HCT116 (cell line): ENCODE results near the gene DIRAS2. TPM values are rescaled to one million over a fixed set of nuclear protein-coding genes. Genes with fewer than 3 reads are reported as not detected.

ENCODE experiments used
- ATAC-seq: fragments of 200-7000 bp; cut with Tn5 transposase; 2 replicates; pipeline ENCODE4 v1.9.1; 2020; ENCODE audit warnings: mild to moderate bottlenecking, moderate library complexity
- BruUV-seq: library from RNA; stranded (reverse); fragments of 400-500 nt; replicated peaks from 2 replicates; lab custom pipeline; 2021; lab: Mats Ljungman, UMichigan
- CTCF ChIA-PET: fragments of 300-600 bp; sonication (Branson Sonifier 250); formaldehyde crosslinking; loops from one replicate; lab custom pipeline; 2021; ENCODE audit warnings: antibody characterized with exemption; lab: Charles Lee
- POLR2A ChIA-PET: fragments of 300-600, 350-600 bp; sonication (Branson Sonifier 250); formaldehyde crosslinking; loops from one replicate; lab custom pipeline; 2021; ENCODE audit warnings: antibody characterized with exemption; lab: Charles Lee
- RAD21 ChIA-PET, 2 experiments: fragments of 300-600 bp; sonication (Branson Sonifier 250); formaldehyde crosslinking; loops; one replicate each; lab custom pipeline; 2023; ENCODE audit warnings: low total read pairs in 2 of 2; ENCODE audit not compliant: uncharacterized antibody in 2 of 2, unreplicated experiment in 2 of 2, low non-redundant PET in 1 of 2; lab: Charles Lee
- DNase-seq: peaks from one replicate; pipeline ENCODE4 v3.0.0-alpha.2; 2010; ENCODE audit warnings: low read depth, low spot score
- H2AFZ ChIP-seq: fragments of 200-600 bp; shearing (Covaris generic), sonication (generic); 2 replicates; pipeline ENCODE4 v1.6.1; 2017; ENCODE audit warnings: low read depth, mixed run types, mixed read lengths, antibody characterized with exemption, low read length; ENCODE audit not compliant: poor library complexity, severe bottlenecking
- H3K27ac ChIP-seq: 2 replicates; pipeline ENCODE4 v1.5.1; 2012; ENCODE audit warnings: low read depth, low read length
- H3K27me3 ChIP-seq: fragments of 200-600 bp; sonication (generic); 2 replicates; pipeline ENCODE4 v1.6.1; 2016; ENCODE audit warnings: mixed run types, low read length, mixed read lengths; ENCODE audit not compliant: insufficient read depth
- H3K36me3 ChIP-seq, 2 experiments: fragments of 200-500 bp in 1 of 2; fragments of 200-600 bp in 1 of 2; sonication (Bioruptor generic) in 1 of 2; sonication (generic) in 1 of 2; 2 replicates each; pipeline versions ENCODE4 v1.5.1 to v1.6.1; 2014 to 2016; ENCODE audit warnings: low read length in 2 of 2, inconsistent platforms in 1 of 2, mixed read lengths in 1 of 2, mixed run types in 1 of 2; ENCODE audit not compliant: insufficient read depth in 2 of 2, control insufficient read depth in 1 of 2
- H3K4me1 ChIP-seq, 2 experiments: fragments of 200-600 bp in 1 of 2; sonication (generic) in 1 of 2; 2 replicates each; pipeline versions ENCODE4 v1.5.1 to v1.6.1; 2012 to 2017; ENCODE audit warnings: low read length in 2 of 2, inconsistent platforms in 1 of 2, mild to moderate bottlenecking in 1 of 2, mixed read lengths in 1 of 2, mixed run types in 1 of 2, moderate library complexity in 1 of 2; ENCODE audit not compliant: insufficient read depth in 2 of 2, control insufficient read depth in 1 of 2
- H3K4me2 ChIP-seq: fragments of 200-600 bp; sonication (generic); 2 replicates; pipeline ENCODE4 v1.6.1; 2017; ENCODE audit warnings: mixed run types, low read length, mixed read lengths
- H3K4me3 ChIP-seq, 2 experiments: fragments of 200-600 bp in 1 of 2; sonication (generic) in 1 of 2; replicated peaks in 1 of 2; 2 replicates each; pipeline ENCODE4 v1.5.1; 2011 to 2016; ENCODE audit warnings: low read length in 2 of 2, control low read depth in 1 of 2, low read depth in 1 of 2, mild to moderate bottlenecking in 1 of 2, mixed read lengths in 1 of 2, mixed run types in 1 of 2
- H3K79me2 ChIP-seq: fragments of 200-600 bp; sonication (generic); 2 replicates; pipeline ENCODE4 v1.6.1; 2017; ENCODE audit warnings: mild to moderate bottlenecking, mixed run types, low read length, moderate library complexity, mixed read lengths; ENCODE audit not compliant: insufficient read depth
- H3K9ac ChIP-seq: fragments of 200-600 bp; sonication (generic); 2 replicates; pipeline ENCODE4 v1.6.1; 2016; ENCODE audit warnings: low read length, mixed read lengths
- H3K9me2 ChIP-seq: fragments of 200-600 bp; sonication (generic), shearing (Covaris generic); 2 replicates; pipeline ENCODE4 v1.6.1; 2017; ENCODE audit warnings: mixed run types, mild to moderate bottlenecking, moderate library complexity; ENCODE audit not compliant: insufficient read depth
- H3K9me3 ChIP-seq, 2 experiments: fragments of 200-500 bp in 1 of 2; fragments of 200-600 bp in 1 of 2; sonication (Bioruptor generic) in 1 of 2; sonication (generic) in 1 of 2; 2 replicates each; pipeline ENCODE4 v1.6.1; 2014 to 2017; ENCODE audit warnings: low read length in 2 of 2, mixed read lengths in 2 of 2, inconsistent platforms in 1 of 2, low read depth in 1 of 2, mild to moderate bottlenecking in 1 of 2, mixed run types in 1 of 2, moderate library complexity in 1 of 2; ENCODE audit not compliant: control insufficient read depth in 1 of 2, insufficient read depth in 1 of 2
- H4K20me1 ChIP-seq: fragments of 200-600 bp; sonication (generic), shearing (Covaris generic); 2 replicates; pipeline ENCODE4 v1.6.1; 2017; ENCODE audit warnings: mixed run types, mild to moderate bottlenecking, moderate library complexity; ENCODE audit not compliant: insufficient read depth
- CBX3 ChIP-seq: IDR thresholded peaks from 2 replicates; pipeline ENCODE4 v1.6.1; 2012; ENCODE audit warnings: low read depth
- CEBPB ChIP-seq: IDR thresholded peaks from 2 replicates; pipeline ENCODE4 v1.6.1; 2012; ENCODE audit warnings: low read depth
- FOSL1 ChIP-seq: IDR thresholded peaks from 2 replicates; pipeline ENCODE4 v1.6.1; 2012; ENCODE audit warnings: low read depth
- JUND ChIP-seq: IDR thresholded peaks from 2 replicates; pipeline ENCODE4 v1.6.1; 2012
- POLR2A ChIP-seq: IDR thresholded peaks from 2 replicates; pipeline ENCODE4 v1.7.0; 2011; ENCODE audit warnings: borderline replicate concordance; ENCODE audit not compliant: insufficient read depth, insufficient read length; ENCODE audit errors: extremely low read depth
- POLR2AphosphoS5 ChIP-seq: IDR thresholded peaks from 2 replicates; pipeline ENCODE4 v1.6.1; 2011; ENCODE audit warnings: mild to moderate bottlenecking, low read depth, low read length, moderate library complexity
- RAD21 ChIP-seq: IDR thresholded peaks from 2 replicates; pipeline ENCODE4 v1.6.1; 2012; ENCODE audit warnings: low read depth, mild to moderate bottlenecking
- REST ChIP-seq: IDR thresholded peaks from 2 replicates; pipeline ENCODE4 v1.6.1; 2012; ENCODE audit warnings: low read depth
- SP1 ChIP-seq: IDR thresholded peaks from 2 replicates; pipeline ENCODE4 v1.6.1; 2012; ENCODE audit warnings: low read depth
- YY1 ChIP-seq: IDR thresholded peaks from 2 replicates; pipeline ENCODE4 v1.6.1; 2011; ENCODE audit warnings: low read length, low read depth, moderate library complexity, mild to moderate bottlenecking; ENCODE audit not compliant: insufficient replicate concordance; ENCODE audit errors: extremely low read depth
- ZFX ChIP-seq: fragments of 450-650 bp; IDR thresholded peaks from 2 replicates; pipeline ENCODE4 v1.6.1; 2017
- intact Hi-C: fragments of 100-400 bp; cut with micrococcal nuclease; formaldehyde crosslinking; loops from 2 replicates; pipeline ENCODE4 v1.10.0; 2022
- total RNA-seq: library from RNA; stranded (reverse); gene quantifications from one replicate; pipeline ENCODE4 v1.2.1, GENCODE V29; 2021; ENCODE audit not compliant: unreplicated experiment
- TF ChIP-seq, protein P1 (sequence below): IDR thresholded peaks from 2 replicates; pipeline ENCODE4 v1.6.1; 2012
- TF ChIP-seq, protein P2 (sequence below): IDR thresholded peaks from 2 replicates; pipeline ENCODE4 v1.6.1; 2011; ENCODE audit warnings: mild to moderate bottlenecking, low read length, moderate library complexity; ENCODE audit not compliant: insufficient replicate concordance; ENCODE audit errors: extremely low read depth

The DIRAS2 gene
- total RNA-seq, 1 experiment from 2014 or later: not detected

GRCh38 chr9:90647843-90648242 is 5.2 kb upstream of the DIRAS2 start:
- DNase-seq (no peak), ATAC-seq (no peak)
- Histone ChIP-seq H3K79me2 (no peaks in the 10 kb centered on the region), H3K4me3 (no peak overlapping the region), H4K20me1 (no peaks in the 10 kb centered on the region), H3K27ac (no peak overlapping the region), H3K4me2 (no peak overlapping the region), H3K36me3 (no peaks in the 10 kb centered on the region), H3K9ac (no peak overlapping the region), H3K4me1 (no peaks in the 10 kb centered on the region), H2AFZ (no peak overlapping the region), H3K9me2 (no peaks in the 10 kb centered on the region), H3K9me3 (no peaks in the 10 kb centered on the region), H3K27me3 (peaks cover 19% of the 10 kb centered on the region)
- CTCF ChIA-PET: no interaction called here
- POLR2A ChIA-PET: no interaction called here
- TF ChIP-seq CEBPB (no peak), POLR2AphosphoS5 (no peak), POLR2A (no peak), FOSL1 (no peak), YY1 (no peak), RAD21 (no peak), ZFX (no peak), REST (no peak), SP1 (no peak), JUND (no peak), CBX3 (no peak)
- TF ChIP-seq, protein P1, sequence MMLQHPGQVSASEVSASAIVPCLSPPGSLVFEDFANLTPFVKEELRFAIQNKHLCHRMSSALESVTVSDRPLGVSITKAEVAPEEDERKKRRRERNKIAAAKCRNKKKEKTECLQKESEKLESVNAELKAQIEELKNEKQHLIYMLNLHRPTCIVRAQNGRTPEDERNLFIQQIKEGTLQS: no peak
- TF ChIP-seq, protein P2, sequence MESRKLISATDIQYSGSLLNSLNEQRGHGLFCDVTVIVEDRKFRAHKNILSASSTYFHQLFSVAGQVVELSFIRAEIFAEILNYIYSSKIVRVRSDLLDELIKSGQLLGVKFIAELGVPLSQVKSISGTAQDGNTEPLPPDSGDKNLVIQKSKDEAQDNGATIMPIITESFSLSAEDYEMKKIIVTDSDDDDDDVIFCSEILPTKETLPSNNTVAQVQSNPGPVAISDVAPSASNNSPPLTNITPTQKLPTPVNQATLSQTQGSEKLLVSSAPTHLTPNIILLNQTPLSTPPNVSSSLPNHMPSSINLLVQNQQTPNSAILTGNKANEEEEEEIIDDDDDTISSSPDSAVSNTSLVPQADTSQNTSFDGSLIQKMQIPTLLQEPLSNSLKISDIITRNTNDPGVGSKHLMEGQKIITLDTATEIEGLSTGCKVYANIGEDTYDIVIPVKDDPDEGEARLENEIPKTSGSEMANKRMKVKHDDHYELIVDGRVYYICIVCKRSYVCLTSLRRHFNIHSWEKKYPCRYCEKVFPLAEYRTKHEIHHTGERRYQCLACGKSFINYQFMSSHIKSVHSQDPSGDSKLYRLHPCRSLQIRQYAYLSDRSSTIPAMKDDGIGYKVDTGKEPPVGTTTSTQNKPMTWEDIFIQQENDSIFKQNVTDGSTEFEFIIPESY: no peak
- intact Hi-C loops: loop anchor here (10.0 kb wide), 1 partner anchor 227 kb away; no protein-coding TSS in a partner anchor
- no TSS peak for BruUV-seq
- RAD21 ChIA-PET: no interaction called here
